Nephron (organoid): ENCODE results near the gene CMTM3.
"Not testable (repeated sequence)": the region's sequence is repeated elsewhere in the genome, so short reads cannot be mapped to it uniquely, and the experiment has no call there.

Experiments used
- H3K27ac Mint-ChIP-seq, 3 experiments: 2 replicates each; pipeline ENCODE4 v1.8.0; 2020; ENCODE audit warnings: mixed read lengths in 3 of 3, mild to moderate bottlenecking in 2 of 3, moderate library complexity in 1 of 3
- H3K27me3 Mint-ChIP-seq: 2 replicates; pipeline ENCODE4 v1.8.0; 2021; ENCODE audit warnings: low read depth, mild to moderate bottlenecking, moderate library complexity, mixed read lengths
- H3K36me3 Mint-ChIP-seq: 2 replicates; pipeline ENCODE4 v1.8.0; 2020; ENCODE audit warnings: low read depth, mixed read lengths
- H3K4me1 Mint-ChIP-seq: 2 replicates; pipeline ENCODE4 v1.8.0; 2020; ENCODE audit warnings: mixed read lengths
- H3K4me3 Mint-ChIP-seq, 3 experiments: 2 replicates each; pipeline ENCODE4 v1.8.0; 2020; ENCODE audit warnings: mild to moderate bottlenecking in 3 of 3, mixed read lengths in 3 of 3, moderate library complexity in 2 of 3
- H3K9me3 Mint-ChIP-seq: 2 replicates; pipeline ENCODE4 v1.8.0; 2020; ENCODE audit warnings: mixed read lengths
- CTCF ChIP-seq, 3 experiments: fragments of 200-600 bp; sonication (generic); IDR thresholded peaks; one replicate each; pipeline ENCODE4 v1.5.0; 2021; ENCODE audit warnings: antibody characterized with exemption in 3 of 3; ENCODE audit not compliant: unreplicated experiment in 3 of 3

CMTM3 gene

GRCh38 chr16:66610111-66610820 lies 5.8 kb downstream of the CMTM3 start:
- H3K36me3 Mint-ChIP-seq: peaks cover 58% of the 10 kb centered on the region
- no peaks in the 10 kb centered on the region for H3K27me3 Mint-ChIP-seq
- no peaks in the 10 kb centered on the region for H3K9me3 Mint-ChIP-seq
- H3K4me3 Mint-ChIP-seq: no peak overlapping the region
- H3K27ac Mint-ChIP-seq: no peak overlapping the region
- H3K4me1 Mint-ChIP-seq: peaks cover 15% of the 10 kb centered on the region
- TF ChIP-seq CTCF (IDR thresholded peaks at IDR 0.05; ENCODE audit: unreplicated experiment in 3 of 3): no peak

GRCh38 chr16:66611911-66612310 lies 7.4 kb downstream of the CMTM3 start:
- not testable (repeated sequence) for H3K27ac Mint-ChIP-seq

GRCh38 chr16:66612422-66612821 lies 7.9 kb downstream of the CMTM3 start:
- H3K9me3 Mint-ChIP-seq: no peaks in the 10 kb centered on the region
- H3K36me3 Mint-ChIP-seq: peaks cover 62% of the 10 kb centered on the region

More at GRCh38 chr16:66611911-66612310, 7.4 kb downstream of the CMTM3 start:
- Mint-ChIP-seq H3K36me3 (peaks cover 62% of the 10 kb centered on the region), H3K4me1 (peaks cover 11% of the 10 kb centered on the region)
- not testable (repeated sequence) for H3K9me3 Mint-ChIP-seq, H3K4me3 Mint-ChIP-seq, H3K27me3 Mint-ChIP-seq

GRCh38 chr16:66614161-66614802 lies 9.8 kb downstream of the CMTM3 start:
- H3K9me3 Mint-ChIP-seq: no peaks in the 10 kb centered on the region
- no peak for TF ChIP-seq CTCF (IDR thresholded peaks at IDR 0.05; ENCODE audit: unreplicated experiment in 3 of 3)
- no peak overlapping the region for H3K4me3 Mint-ChIP-seq
- peaks cover 21% of the 10 kb centered on the region for H3K4me1 Mint-ChIP-seq
- no peaks in the 10 kb centered on the region for H3K27me3 Mint-ChIP-seq
- no peak overlapping the region for H3K27ac Mint-ChIP-seq
- peaks cover 64% of the 10 kb centered on the region for H3K36me3 Mint-ChIP-seq

More at GRCh38 chr16:66612422-66612821, 7.9 kb downstream of the CMTM3 start:
- no peak overlapping the region for H3K27ac Mint-ChIP-seq
- H3K4me3 Mint-ChIP-seq: no peak overlapping the region
- H3K27me3 Mint-ChIP-seq: no peaks in the 10 kb centered on the region
- TF ChIP-seq CTCF (IDR thresholded peaks at IDR 0.05; ENCODE audit: unreplicated experiment in 3 of 3): no peak
- peaks cover 16% of the 10 kb centered on the region for H3K4me1 Mint-ChIP-seq

- no peak overlapping the region for H3K4me3 Mint-ChIP-seq
- no peak overlapping the region for H3K27ac Mint-ChIP-seq
- H3K4me1 Mint-ChIP-seq: peaks cover 37% of the 10 kb centered on the region
- no peaks in the 10 kb centered on the region for H3K9me3 Mint-ChIP-seq
- H3K27me3 Mint-ChIP-seq: no peaks in the 10 kb centered on the region
- H3K36me3 Mint-ChIP-seq: peaks cover 53% of the 10 kb centered on the region
- TF ChIP-seq CTCF (IDR thresholded peaks at IDR 0.05; ENCODE audit: unreplicated experiment in 3 of 3): no peak
Measured at GRCh38 chr16:66616169-66616568, 11.7 kb downstream of the CMTM3 start.

GRCh38 chr16:66616592-66616991 lies 12.1 kb downstream of the CMTM3 start:
- no peaks in the 10 kb centered on the region for H3K9me3 Mint-ChIP-seq
- peak overlapping the region; percentile 12 to 85 (median 52) for H3K27ac Mint-ChIP-seq
- H3K4me1 Mint-ChIP-seq: peaks cover 37% of the 10 kb centered on the region
- H3K27me3 Mint-ChIP-seq: no peaks in the 10 kb centered on the region
- H3K4me3 Mint-ChIP-seq: no peak overlapping the region
- no peak for TF ChIP-seq CTCF (IDR thresholded peaks at IDR 0.05; ENCODE audit: unreplicated experiment in 3 of 3)
- peaks cover 48% of the 10 kb centered on the region for H3K36me3 Mint-ChIP-seq
